Mesothelial cell of epicardium (in vitro differentiated cells): ENCODE measurements around the gene SERINC4. TPM values are rescaled to one million over a fixed set of nuclear protein-coding genes. Genes with fewer than 3 reads are reported as not detected.
"Not testable (repeated sequence)": the region's sequence is repeated elsewhere in the genome, so short reads cannot be mapped to it uniquely, and the experiment has no call there.

ENCODE experiments used
- DNase-seq, 2 experiments: peaks; one replicate each; pipeline ENCODE4 v3.0.0; 2021; ENCODE audit warnings: low spot score in 2 of 2; ENCODE audit not compliant: unreplicated experiment in 2 of 2
- H3K27ac Mint-ChIP-seq: 2 replicates; pipeline ENCODE4 v1.8.0; 2021; ENCODE audit warnings: mixed read lengths
- H3K27me3 Mint-ChIP-seq: 2 replicates; pipeline ENCODE4 v1.8.0; 2021; ENCODE audit warnings: low read depth, mixed read lengths
- H3K36me3 Mint-ChIP-seq: 2 replicates; pipeline ENCODE4 v1.8.0; 2021; ENCODE audit warnings: mixed read lengths
- H3K4me1 Mint-ChIP-seq: 2 replicates; pipeline ENCODE4 v1.8.0; 2021; ENCODE audit warnings: mixed read lengths
- H3K4me3 Mint-ChIP-seq: 2 replicates; pipeline ENCODE4 v1.8.0; 2021; ENCODE audit warnings: mild to moderate bottlenecking, moderate library complexity, mixed read lengths
- H3K9me3 Mint-ChIP-seq: 2 replicates; pipeline ENCODE4 v1.8.0; 2021; ENCODE audit warnings: mixed read lengths
- CTCF ChIP-seq: fragments of 200-600 bp; sonication (generic); IDR thresholded peaks from one replicate; pipeline ENCODE4 v1.5.0; 2021; ENCODE audit warnings: antibody characterized with exemption; ENCODE audit not compliant: unreplicated experiment
- total RNA-seq: library from RNA; stranded (reverse); gene quantifications from 3 replicates; pipeline ENCODE4 v1.2.1, GENCODE V29; 2021

SERINC4 gene
- total RNA-seq = 0.09 to 0.20 TPM (median 0.18 TPM) in 3 replicates

- Mint-ChIP-seq H3K27ac (peak within 1 kb of the TSS; percentile 99), H3K9me3 (no peaks in the 10 kb centered on the region), H3K4me1 (peaks cover 24% of the 10 kb centered on the region), H3K27me3 (no peaks in the 10 kb centered on the region), H3K4me3 (peak within 1 kb of the TSS; percentile 99), H3K36me3 (peaks cover 27% of the 10 kb centered on the region)
- no peak for TF ChIP-seq CTCF
- DNase-seq = no peak
Measured at GRCh38 chr15:43799945-43800285, at the start of gene SERINC4. Gene SERINC4, minus strand, starts transcription at chr15:43800220. Its CDS starts 234 bp downstream, at chr15:43799986.

- TF ChIP-seq CTCF = no peak
- Mint-ChIP-seq H3K27ac (no peak overlapping the region), H3K4me3 (no peak overlapping the region), H3K36me3 (peaks cover 4% of the 10 kb centered on the region), H3K9me3 (no peaks in the 10 kb centered on the region), H3K27me3 (no peaks in the 10 kb centered on the region), H3K4me1 (no peaks in the 10 kb centered on the region)
- DNase-seq = no peak
Measured at GRCh38 chr15:43845421-43845820, 45.4 kb upstream of the SERINC4 start.

- not testable (repeated sequence) for H3K4me1 Mint-ChIP-seq, H3K36me3 Mint-ChIP-seq, H3K9me3 Mint-ChIP-seq, H3K27ac Mint-ChIP-seq, H3K4me3 Mint-ChIP-seq, DNase-seq, H3K27me3 Mint-ChIP-seq
Measured at GRCh38 chr15:43832485-43832884, 32.5 kb upstream of the SERINC4 start.

- not testable (repeated sequence) for DNase-seq, H3K9me3 Mint-ChIP-seq, H3K27ac Mint-ChIP-seq, H3K4me3 Mint-ChIP-seq, H3K4me1 Mint-ChIP-seq, H3K36me3 Mint-ChIP-seq, H3K27me3 Mint-ChIP-seq
Measured at GRCh38 chr15:43831519-43832052, 31.6 kb upstream of the SERINC4 start.

DNA sequence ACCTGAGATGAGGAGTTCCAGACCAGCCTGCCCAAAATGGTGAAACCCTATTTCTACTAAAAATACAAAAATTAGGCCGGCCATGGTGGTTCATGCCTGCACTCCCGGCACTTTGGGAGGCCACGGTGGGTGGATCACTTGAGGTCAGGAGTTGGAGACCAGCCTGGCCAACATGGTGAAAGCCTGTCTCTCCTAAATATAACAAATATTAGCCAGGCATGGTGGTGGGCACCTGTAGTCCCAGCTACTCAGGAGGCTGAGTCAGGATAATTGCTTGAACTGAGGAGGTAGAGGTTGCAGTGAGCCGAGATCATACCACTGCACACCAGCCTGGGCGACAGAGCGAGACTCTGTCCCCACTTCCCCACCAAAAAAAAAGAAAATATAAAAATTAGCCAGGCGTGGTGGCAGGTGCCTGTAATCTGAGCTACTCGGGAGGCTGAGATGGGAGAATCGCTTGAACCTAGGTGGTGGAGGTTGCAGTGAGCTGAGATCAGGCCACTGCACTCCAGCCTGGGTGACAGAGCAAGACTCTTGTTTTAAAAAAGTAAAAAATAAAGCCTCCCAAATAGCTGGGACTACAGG lies 30.8 kb upstream of the SERINC4 start:
- not testable (repeated sequence) for DNase-seq, H3K27me3 Mint-ChIP-seq, H3K4me3 Mint-ChIP-seq, H3K4me1 Mint-ChIP-seq, H3K36me3 Mint-ChIP-seq, H3K27ac Mint-ChIP-seq, H3K9me3 Mint-ChIP-seq

DNA sequence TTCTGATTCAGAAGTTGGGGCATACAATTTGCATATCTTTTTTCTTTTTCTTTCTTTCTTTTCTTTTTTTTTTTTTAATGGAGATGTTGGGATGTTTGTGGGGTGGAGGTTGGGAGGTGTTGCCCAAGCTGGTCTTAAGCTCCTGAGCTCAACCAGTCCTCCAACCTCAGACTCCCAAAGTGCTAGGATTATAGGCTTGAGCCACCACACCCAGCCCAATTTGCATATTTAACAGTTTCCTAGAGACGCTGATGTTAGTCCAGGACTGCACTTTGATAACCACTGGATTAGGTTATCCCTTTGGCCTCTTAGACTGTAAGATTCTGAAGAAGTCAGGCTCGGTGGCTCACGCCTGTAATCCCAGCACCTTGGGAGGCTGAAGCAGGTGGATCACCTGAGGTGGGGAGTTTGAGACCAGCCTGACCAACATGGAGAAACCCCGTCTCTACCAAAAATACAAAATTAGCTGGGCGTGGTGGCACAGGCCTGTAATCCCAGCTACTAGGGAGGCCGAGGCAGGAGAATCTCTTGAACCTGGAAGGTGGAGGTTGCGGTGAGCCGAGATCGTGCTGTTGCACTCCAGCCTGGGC lies 30.0 kb upstream of the SERINC4 start:
- H3K9me3 Mint-ChIP-seq, H3K27me3 Mint-ChIP-seq, DNase-seq, H3K4me3 Mint-ChIP-seq, H3K36me3 Mint-ChIP-seq, H3K27ac Mint-ChIP-seq, H3K4me1 Mint-ChIP-seq: not testable (repeated sequence)

DNA sequence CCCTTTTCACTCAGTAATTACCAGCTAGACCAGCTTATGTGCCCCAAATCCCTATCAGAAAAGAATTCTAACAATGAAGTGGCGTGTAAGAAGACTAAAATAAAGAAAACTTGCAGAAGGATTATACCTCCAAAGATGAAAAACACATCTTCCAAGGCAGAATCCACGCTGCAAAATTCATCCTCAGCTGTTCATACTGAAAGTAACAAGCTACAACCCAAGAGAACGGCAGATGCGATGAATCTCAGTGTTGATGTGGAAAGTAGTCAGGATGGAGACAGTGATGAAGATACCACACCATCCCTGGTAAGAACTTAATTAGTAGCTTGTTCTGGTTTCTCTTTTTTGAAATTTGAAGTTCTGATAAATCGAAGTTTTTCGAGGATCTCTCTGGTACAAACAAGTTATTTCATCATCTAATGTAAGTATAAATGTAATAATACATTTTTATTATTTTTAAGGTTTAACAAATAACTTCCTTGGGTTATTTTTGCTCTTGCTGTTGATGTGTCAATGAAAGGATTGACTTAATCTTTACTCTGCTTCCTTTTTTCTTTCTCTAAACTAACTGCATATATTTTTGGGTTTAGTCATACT lies 28.1 kb upstream of the SERINC4 start:
- H3K27me3 Mint-ChIP-seq = no peaks in the 10 kb centered on the region
- H3K4me3 Mint-ChIP-seq = peak overlapping the region; percentile 66
- H3K4me1 Mint-ChIP-seq = peaks cover 17% of the 10 kb centered on the region
- DNase-seq = no peak
- no peak for TF ChIP-seq CTCF
- H3K36me3 Mint-ChIP-seq = no peaks in the 10 kb centered on the region
- peak overlapping the region; percentile 15 for H3K27ac Mint-ChIP-seq
- peaks cover 3% of the 10 kb centered on the region for H3K9me3 Mint-ChIP-seq
